ENCODE results near the gene OGFOD3.
A peak's percentile ranks its signal among the peaks of the same experiment; 100 is the strongest.
"Not testable (repeated sequence)": the region's sequence is repeated elsewhere in the genome, so short reads cannot be mapped to it uniquely, and the experiment has no call there.

The OGFOD3 gene

DNA sequence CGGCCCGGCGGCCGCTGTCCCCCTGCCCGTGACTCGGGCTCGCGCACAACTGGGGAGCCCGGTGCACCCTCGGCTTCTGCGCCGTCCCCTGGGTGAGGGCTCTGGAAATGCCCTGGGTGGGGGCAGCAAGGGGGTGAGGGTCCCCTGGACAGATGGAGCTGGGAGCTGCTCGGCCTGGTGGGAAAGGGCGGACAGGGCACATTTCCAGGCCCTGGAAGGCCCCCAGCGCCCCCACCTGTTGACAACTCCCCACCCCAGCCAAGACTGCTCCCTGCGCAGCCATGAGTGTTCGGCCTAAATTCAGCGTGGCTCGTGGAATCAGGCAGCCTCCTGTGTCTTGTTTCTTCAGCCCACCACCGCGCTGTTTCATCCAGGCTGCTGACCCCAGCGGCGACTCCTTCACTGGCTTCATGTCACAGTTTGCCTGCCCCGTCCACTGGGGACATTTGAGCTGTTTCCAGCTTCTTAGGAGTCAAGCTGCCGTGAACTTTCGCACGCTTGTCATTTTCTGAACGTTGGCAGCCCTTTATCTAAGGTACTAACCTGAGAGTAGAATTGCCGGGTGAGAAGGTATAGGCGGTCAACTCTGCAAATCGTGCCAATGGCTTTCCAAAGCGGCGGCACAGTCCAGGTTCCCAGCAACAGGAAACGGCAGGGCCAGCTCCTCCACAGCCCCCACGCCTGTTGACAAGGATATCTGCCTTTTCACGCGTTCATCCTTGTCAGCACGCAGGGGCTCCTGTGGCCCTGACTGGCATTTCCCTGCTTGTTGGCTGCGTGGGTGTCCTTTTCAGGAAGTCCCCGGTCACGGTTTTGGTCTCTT lies 45.9 kb downstream of the OGFOD3 start:
- DNase-seq, result no peak

DNA sequence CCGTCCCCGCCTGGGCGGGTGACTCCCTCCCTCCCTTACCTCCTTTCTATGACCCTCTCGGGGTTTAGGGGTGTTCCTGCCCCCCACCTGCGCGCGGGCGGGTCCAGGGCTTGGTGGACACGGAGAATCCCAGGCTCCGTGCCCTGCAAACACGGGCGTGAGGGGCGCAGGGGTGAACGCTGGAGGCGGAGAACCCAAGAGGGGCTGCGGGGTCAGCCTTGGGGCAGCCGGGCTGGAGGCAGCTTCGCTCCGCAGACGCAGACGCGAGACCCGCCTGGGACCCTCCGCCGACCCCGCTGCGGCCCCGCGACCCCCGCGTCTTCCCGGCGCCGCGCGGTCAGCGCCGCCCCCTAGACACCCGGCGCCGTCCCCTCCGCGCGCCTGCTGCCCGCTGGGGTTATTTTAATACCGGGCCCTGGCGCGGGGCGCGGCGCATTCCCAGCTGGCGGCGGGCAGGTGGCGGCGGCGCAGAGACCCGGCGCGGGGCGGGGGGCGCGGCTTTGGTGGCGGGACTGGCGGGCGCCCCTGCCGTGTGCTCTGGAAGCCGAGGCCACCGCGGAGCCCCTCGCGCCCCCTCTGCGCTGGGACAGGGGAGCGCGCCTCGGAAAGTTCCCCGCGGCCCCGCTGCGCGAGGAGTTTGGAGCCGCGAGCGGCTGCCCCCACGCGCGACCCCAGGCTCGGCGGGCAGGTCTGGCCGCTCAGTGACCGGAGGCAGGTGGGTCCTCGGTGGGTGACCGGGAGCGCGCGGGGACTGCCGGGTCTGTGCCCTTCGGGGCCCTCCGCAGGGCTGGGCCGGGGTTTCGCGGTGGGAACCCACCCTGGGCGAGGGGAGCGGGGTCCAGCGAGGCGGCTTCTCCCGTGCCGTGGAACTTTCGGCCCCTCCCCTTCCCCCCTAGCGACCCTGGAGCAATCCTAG lies 46.8 kb downstream of the OGFOD3 start, which contains the start of gene UTS2R:
Gene UTS2R (plus strand): TSS at position 433 of the 916 bp plus-strand sequence. CDS start 2,560 bp downstream, outside the sequence.
- DNase-seq, result no peak

DNA sequence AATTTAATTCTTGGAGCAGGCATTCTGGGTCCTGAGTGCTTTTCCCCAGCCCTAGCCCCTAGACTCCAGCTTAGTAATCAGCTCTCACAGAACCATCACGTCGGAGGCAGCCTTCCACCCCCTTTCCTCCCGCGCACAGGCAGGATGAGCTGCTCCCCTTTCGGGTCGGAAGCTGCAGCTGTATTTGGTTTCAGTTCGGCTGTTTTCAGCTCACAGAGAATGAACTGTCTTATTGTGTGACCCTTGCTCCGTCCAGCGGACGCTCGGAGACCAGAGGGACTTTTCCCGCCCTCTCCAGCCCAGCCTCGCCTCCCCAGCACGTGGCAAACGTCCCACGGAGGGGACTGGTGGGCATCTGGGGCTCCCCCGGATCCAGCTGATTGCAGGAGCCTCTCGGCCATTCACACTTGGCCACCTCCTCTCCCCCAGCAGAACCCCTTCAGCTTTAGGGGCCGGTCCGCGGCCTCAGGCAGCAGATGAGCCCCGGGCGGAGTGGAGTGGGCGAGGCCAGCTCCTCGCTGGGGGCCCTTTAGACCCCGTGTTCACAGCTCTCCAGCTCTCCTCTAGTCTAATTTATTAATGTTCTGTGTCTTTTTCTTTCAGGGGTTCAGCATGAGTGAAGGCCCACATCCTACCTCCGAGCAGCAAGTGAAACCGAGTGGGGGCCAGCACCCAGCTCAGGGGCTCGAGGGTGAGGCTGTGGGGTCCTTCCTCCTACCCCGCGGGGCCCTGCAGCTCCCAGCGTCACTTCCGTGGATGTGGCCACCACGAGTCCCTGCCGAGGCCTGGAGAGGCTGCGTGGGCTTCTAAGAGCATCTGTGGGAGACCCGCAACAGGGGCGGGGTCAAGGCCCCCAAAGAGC lies 47.7 kb downstream of the OGFOD3 start:
- DNase-seq, result no peak

DNA sequence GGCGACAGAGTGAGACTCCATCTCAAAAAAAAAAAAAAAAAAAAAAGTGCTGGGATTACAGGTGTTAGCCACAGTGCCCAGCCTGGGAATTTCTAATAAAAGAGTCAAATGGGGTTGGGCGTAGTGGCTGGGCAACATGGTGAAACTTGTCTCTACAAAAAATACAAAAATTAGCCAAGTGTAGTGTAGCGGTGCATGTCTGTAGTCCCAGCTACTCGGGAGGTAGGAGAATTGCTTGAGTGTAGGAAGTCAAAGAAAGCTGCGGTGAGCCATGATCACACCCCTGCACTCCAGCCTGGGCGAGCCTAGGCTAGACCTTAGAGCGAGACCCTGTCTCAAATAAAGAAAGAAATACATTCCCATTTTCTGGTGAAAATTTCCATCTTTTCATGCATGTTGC lies 49.2 kb downstream of the OGFOD3 start:
- no peak for DNase-seq

DNA sequence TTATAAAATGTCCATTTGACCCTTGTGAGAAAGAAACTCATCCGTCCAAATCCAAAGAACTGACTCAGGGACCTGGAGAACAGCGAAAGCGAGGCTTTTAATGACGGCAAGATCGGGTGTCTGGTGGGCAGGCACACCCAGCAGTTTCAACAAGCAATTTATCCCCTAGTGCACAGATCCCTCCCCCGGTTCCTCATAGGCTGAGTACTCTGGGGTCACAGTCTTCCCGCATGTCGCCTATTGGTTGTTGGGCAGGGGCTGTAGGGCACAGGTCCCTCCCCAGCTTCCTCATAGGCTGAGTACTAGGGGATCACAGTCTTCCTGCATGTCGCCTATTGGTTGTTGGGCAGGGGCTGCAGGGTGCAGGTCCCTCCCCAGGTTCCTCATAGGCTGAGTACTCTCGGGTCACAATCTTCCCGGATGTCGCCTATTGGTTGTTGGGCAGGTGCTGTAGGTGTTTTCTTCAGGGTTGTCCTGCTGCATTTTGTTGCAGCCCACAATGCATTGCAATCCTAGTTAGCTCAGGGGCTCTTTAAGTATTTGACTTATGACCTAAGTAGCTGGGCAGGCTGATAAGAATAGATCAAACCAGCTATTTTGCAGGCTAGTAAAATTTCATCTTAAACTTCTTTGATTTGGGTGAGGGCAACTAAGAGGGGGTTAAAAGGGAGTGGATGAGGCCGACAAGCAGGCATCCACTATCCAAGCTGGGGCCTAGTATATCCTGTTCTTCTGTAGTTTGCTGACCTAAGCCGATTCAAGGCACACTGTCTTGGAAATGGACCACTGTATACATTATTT lies 50.5 kb downstream of the OGFOD3 start:
- DNase-seq, result peak; percentile 80

DNA sequence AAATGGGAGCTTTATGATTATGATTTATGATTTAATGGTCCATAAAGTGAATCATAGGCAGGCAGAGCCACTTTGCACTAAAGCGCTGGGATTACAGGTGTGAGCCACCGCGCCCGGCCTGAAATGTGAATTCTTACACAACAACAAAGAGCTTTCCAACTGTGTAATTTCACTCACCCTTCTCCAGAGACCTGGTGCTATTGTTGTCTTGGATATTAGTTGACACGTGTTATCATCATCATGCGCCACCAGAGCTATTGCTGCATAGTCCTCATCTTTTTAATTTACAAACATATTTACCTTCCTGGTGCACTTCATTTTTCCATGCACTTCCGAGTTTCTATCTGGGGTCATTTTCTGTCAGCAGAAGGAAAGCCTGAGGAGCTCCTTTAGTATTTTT lies 51.6 kb downstream of the OGFOD3 start:
- DNase-seq, result no peak

DNA sequence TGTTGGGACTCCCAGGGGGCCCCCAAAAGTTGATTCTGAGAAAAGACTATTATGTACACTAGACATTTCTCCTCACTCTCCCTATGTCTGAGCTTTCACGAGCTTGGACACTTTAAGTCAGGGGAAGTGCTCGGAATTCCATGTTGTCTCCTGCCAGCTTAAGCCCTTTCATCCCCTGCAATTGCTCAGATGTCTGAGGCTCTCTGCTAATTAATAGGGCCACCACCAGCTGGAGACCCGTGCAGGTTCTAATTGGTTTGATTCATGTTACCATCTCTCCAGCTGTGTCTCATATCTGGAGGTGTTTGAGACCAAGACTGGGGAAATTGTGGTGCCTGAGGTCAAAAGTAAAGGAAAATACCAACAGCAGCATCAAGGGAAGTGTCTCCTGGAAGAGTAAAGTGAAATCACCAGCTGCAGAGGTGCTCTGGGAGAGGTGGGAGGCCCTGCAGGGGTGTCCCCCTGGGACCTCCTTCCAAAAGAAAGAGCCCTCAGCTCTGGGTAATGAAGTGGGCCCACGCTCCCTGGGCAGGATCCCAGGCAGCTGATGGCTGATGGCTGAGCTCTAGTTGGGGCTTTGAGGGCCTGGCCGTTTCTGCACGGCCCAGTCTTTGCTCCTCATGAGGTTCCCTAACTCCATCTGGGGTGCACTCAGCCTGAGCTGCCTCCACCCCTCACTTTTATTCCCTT lies 52.6 kb downstream of the OGFOD3 start:
- DNase-seq, result no peak

DNA sequence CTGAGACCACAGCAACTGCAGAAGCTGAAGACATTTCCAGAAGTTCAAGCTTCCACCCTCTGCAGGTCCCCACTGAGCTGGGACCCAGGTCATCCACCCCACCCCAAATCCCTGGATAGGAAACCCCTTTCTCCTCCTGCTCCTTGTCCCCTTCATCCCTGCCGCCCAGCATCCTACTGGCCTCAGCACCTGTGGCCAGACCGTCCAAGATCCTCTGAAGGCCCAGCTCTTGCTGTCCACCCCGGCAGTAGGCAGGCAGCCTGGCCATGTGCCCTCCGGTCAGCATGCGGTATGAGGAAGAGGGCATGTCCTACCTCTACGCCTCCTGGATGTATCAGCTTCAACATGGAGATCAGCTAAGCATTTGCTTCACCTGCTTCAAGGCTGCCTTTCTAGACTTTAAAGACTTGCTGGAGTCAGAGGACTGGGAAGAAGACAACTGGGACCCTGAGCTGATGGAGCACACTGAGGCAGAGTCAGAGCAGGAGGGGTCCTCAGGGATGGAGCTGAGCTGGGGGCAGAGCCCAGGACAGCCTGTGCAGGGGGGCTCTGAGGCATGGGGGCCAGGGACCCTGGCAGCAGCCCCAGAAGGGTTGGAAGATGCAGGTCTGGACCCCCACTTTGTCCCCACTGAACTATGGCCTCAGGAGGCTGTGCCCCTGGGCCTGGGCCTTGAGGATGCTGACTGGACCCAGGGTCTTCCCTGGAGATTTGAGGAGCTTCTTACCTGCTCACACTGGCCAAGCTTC lies 56.3 kb downstream of the OGFOD3 start:
- no peak for DNase-seq

DNA sequence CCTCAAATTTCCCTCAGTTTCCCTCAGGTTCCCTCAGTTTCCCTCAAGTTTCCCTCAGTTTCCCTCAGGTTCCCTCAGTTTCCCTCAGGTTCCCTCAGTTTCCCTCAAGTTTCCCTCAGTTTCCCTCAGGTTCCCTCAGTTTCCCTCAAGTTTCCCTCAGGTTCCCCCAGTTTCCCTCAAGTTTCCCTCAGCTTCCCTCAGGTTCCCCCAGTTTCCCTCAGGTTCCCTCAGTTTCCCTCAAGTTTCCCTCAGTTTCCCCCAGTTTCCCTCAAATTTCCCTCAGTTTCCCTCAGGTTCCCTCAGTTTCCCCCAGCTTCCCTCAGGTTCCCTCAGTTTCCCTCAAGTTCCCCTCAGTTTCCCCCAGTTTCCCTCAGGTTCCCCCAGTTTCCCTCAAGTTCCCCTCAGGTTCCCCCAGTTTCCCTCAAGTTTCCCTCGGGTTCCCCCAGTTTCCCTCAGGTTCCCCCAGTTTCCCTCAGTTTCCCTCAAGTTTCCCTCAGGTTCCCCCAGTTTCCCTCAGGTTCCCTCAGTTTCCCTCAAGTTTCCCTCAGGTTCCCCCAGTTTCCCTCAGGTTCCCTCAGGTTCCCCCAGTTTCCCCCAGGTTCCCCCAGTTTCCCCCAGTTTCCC lies 58.8 kb downstream of the OGFOD3 start:
- DNase-seq, result not testable (repeated sequence)

DNA sequence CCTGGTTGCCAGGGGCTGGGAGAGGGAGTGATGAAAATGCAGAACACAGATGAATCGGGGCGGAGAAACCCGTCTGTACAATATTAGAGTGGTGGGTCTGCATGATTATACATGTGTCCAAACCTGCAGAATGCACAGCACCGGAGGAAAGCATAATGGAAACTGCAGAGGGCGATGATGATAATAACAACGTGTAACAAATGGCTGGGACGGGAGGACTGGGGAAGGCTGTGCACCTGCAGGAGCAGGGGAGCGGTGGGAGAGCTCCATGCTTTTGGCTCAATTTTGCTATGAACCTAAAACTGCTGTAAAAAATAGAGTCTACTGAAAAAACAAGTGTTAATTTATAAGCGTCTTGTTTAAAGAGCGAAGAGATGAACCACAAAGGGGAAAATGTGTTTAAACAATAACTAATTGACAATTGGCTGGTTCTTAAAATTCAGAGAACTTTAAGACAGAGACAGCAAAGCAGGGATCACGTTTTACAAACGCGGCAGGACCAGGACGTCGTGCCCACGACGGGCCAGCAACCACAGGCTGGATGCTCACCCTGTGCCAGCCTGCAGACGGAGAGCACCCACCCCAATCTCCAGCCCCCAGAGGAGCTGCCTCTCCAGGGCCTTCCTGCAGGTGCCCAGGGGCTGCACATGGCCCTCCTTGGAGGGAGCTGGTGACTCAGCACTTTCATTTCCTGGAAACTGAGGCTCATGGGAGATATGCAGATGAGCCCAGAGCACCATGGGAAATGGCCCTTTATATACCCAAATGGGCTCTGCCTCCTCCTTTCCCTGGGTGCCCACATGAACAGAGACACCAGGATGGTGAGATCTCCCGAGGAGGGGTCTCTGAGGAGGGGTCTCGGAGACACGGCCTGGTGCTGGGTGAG lies 59.7 kb downstream of the OGFOD3 start, which contains the start of gene TEX19:
Gene TEX19 (plus strand): TSS at position 783 of the 886 bp plus-strand sequence. CDS start 2,904 bp downstream, outside the sequence.
- no peak for DNase-seq

DNA sequence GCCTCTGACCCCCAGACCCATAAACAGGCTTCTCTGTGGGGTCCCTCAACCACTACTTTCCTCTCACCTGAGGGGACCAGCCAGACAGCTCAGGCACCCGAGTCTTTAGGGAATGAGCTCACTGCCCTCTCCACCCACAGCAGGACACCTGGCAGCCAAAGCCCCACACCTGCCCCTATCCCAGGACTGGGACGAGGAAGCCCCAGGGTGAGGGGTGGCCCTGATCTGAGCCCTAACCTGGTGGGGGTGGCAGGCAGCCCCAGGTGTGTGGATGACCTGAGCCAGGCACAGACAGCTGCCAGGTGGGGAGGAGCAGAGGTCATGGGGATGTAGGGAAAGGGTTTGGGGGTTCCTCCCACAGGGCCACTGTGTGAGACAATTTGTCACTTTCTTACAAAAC lies 61.0 kb downstream of the OGFOD3 start:
- DNase-seq, result no peak

DNA sequence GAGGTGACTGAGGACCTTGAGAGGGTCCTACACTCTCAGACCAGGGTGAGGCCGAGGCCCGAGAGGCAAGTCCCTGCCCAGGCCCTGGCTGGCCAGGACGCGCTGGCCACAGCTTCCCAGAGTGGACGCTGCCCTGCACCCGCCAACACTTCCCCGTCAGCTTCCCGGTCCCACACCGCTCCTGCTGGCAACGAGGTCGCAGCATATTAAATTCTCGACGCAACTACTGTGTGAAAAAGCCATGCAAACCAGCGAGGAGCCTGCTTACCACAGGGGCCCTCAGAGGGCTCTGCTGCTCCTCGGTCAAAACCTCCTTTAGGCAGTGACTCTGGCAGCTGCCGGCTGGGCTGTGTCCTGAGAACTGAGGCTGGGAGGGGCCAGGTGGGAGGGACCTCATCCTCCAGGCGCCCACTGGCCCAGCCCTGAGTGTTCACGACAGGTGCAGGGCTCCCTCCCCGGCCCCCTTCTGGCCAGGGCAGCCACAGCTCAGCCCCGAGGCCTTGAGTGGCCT lies 61.5 kb downstream of the OGFOD3 start:
- no peak for DNase-seq

DNA sequence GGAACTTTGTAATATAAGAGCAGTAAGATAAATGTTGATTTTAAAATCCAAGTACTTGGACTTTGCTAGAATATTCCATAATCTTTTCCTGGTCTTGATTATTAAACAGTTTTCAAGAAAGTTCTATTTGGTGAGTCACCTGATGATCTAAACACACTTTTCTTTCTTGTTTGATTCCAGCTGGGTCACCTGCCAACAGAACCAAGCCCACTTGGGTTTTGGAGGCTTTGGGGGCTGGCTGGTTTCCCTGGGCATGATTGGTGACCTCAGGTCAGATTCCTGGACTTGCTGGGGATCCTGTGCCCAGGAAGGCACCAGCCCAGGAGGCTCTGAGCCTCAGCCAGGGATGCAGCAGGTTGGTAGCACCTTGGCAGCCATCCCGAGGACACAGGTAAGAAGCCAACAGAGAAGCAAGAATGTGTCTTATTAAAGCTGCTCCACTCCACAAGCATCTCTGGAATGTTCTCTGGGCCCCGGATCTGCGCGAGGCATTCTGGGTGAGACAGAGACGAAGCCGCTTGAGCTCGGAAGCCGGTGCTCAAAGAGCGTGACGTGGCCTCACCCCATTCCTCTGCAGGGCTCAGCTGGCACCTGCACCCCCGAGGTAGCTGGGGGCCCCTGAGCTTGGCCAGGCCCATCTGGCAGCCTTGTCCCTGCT lies 62.5 kb downstream of the OGFOD3 start:
- no peak for DNase-seq

DNA sequence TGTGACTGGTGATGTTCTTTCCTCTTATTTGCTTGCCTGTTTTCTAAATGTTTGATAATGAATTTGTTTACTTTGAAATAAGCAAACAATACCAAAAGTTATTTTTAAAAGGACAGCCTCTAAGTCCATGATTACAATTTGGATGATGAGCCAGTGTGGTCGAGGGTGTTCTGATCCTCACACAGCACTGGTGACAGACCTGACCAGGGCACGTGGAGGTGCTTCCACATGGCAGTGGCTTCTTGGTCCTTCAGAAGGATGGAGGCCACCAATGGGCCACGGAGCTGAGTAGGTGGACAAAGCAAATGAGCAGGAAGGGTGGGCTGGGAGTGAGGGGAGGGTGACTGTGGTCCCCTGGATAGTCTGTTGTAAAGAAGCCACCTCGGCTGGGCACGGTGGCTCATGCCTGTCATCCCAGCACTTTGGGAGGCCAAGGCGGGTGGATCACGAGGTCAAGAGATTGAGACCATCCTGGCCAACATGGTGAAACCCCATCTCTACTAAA lies 63.5 kb downstream of the OGFOD3 start:
- no peak for DNase-seq

DNA sequence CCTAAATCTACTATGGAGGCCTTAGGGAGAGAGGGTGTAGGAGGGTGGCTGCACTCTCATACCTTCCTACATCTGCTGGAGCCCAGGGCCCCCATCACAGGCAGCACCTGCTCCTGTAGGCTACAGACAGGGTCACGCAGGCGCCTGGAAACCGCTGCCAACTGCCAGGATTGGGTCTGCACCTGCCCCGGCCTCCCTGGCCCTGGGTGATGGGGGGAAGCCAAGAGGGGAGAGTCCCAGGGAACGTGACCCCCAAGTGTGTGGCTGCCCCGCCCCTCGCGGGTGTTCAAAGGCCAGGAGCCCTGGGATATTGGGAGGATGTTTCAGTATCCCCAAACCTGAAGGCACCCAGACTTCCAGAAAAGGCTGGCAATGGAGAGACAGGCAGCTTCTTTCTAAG lies 64.9 kb downstream of the OGFOD3 start:
- DNase-seq, result no peak

DNA sequence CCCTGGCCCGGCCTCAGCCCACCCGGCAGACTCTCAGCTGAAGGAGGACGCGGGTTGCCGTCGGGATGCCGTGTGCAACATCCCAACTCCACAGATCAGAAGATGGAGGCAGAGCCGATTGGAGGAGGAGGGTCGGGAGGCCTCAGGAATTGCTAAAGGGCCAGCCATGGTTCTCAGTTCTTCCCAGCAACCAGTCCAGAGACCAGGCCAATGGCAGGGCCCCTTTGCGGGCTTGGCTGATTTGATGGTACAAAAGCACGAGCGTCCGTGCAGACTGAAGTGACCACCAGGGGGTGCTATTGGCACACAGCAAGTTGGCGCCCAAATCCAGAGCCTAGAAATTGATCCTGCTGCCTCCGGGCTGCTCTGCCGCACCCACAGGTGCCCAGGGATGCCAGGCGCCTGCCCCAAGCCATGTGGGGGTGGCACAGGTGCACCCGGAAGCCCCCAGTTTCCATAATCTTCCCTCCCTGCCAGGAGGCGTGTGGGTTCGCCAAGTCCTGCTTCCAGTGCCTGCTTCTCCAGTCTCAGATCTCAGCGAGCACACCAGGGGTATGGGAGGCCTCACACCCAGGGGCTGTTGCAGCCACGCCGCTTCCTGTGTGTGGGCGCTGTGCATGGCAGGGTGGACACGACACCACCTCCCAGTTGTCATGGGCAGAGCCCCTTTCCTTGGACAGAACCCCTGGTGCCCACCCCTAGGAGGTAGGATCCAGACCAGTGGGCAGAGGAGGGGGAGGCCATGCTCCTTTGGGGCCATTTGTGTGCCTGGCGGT lies 66.5 kb downstream of the OGFOD3 start:
- DNase-seq, result peak; percentile 71

DNA sequence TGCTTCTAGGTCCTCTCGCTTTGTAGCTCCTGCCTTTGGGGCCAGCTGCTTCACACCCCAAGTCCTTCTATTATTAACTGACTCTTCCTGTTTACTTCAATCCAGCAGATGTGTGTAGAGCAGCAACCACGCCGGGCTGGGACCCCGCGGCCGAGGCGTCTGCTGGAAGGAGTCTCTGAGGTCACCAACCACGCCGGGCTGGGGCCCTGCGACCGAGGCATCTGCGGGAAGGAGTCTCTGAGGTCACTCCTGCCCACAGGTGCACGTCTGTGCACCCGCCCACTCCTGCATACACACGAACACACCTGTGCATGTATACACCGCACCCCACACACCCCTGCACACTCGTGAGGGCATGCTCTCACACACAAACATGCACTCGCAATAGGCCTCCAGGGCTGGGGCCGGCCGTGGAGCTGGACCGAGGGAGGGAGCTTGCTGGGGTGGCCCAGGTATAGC lies 67.1 kb downstream of the OGFOD3 start:
- no peak for DNase-seq

Measured in GDM1 (cell line).